ENCODE measurements around the gene ZNF691. TPM values are rescaled to one million over a fixed set of nuclear protein-coding genes. Genes with fewer than 3 reads are reported as not detected.
A peak's percentile ranks its signal among the peaks of the same experiment; 100 is the strongest.
"Not testable (repeated sequence)": the region's sequence is repeated elsewhere in the genome, so short reads cannot be mapped to it uniquely, and the experiment has no call there.

The ZNF691 gene
- total RNA-seq, 1 donor from 2014 or later: 12.0 TPM

DNA sequence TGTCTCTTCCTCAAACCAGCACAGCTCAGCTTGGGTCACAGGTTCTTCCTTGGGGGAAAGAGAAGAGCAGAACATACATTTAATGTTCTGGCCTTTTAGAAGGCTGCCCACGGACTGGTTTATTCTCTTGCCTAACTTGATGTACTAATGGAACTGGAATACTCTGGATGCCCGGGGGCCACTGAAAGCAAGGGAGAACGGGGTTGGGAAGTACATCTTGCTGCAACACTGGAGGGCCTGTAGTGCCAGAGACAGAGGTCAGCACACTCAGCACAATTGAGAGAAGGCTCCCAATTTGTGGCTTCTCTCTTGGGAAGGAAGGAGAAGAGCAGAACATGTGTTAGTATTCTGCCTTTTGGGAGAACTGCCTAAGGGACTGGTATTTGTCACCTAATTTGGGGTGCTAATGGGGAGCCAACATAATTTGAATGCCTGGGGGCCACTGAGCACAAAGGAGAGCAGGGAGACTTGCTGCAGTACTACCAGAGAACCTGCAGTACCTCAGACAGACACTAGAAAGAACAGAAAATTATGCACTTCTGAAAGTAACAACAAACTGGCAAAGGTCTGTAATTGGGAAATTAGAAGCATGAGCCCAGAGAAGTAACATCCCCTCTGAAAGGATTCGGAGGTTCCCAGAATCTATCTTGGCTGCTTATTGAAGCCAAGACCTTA is 14.1 kb downstream of the ZNF691 start:
- Mint-ChIP-seq H3K9me3 (ENCODE audit: unreplicated experiment) (no peaks in the 10 kb centered on the region), H3K36me3 (ENCODE audit: low read depth, unreplicated experiment) (peaks cover 4% of the 10 kb centered on the region)

DNA sequence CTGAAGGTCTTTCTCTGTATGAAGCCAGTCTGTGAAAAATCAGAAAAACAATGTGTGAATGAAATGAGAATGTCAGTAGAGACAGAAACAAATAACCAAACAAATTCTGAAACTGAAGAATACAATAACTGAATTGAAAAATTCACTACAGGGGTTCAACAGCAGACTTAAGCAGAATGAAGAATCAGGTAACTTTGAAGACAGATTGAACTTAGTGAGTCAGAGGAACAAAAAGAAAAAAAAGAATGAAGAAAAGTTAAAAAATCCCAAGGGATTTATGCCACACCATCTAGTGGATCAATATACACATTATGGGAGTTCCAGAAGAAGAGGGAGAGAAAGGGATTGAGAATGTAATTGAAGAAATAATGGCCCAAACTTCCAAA is 14.6 kb downstream of the ZNF691 start:
- TF ChIP-seq CTCF (IDR thresholded peaks at IDR 0.05; ENCODE audit: unreplicated experiment): no peak
- no peak overlapping the region for H3K4me3 Mint-ChIP-seq (ENCODE audit: unreplicated experiment)
- H3K9me3 Mint-ChIP-seq (ENCODE audit: unreplicated experiment): no peaks in the 10 kb centered on the region
- H3K36me3 Mint-ChIP-seq (ENCODE audit: low read depth, unreplicated experiment): peaks cover 4% of the 10 kb centered on the region
- no peak for DNase-seq (ENCODE audit: low spot score)
- H3K27ac Mint-ChIP-seq (ENCODE audit: unreplicated experiment): no peak overlapping the region
- peaks cover 8% of the 10 kb centered on the region for H3K4me1 Mint-ChIP-seq (ENCODE audit: unreplicated experiment)
- peaks cover 3% of the 10 kb centered on the region for H3K27me3 Mint-ChIP-seq (ENCODE audit: unreplicated experiment)

More for the DNA sequence above, 14.1 kb downstream of the ZNF691 start:
- TF ChIP-seq CTCF (IDR thresholded peaks at IDR 0.05; ENCODE audit: unreplicated experiment): peak; percentile 24
- Mint-ChIP-seq H3K4me1 (ENCODE audit: unreplicated experiment) (peaks cover 8% of the 10 kb centered on the region), H3K27ac (ENCODE audit: unreplicated experiment) (no peak overlapping the region), H3K27me3 (ENCODE audit: unreplicated experiment) (peaks cover 6% of the 10 kb centered on the region), H3K4me3 (ENCODE audit: unreplicated experiment) (no peak overlapping the region)
- DNase-seq (ENCODE audit: low spot score): no peak

- H3K36me3 Mint-ChIP-seq (ENCODE audit: low read depth, unreplicated experiment): no peaks in the 10 kb centered on the region
- TF ChIP-seq CTCF (IDR thresholded peaks at IDR 0.05; ENCODE audit: unreplicated experiment): no peak
- no peaks in the 10 kb centered on the region for H3K4me1 Mint-ChIP-seq (ENCODE audit: unreplicated experiment)
- H3K27ac Mint-ChIP-seq (ENCODE audit: unreplicated experiment): no peak overlapping the region
- H3K9me3 Mint-ChIP-seq (ENCODE audit: unreplicated experiment): no peaks in the 10 kb centered on the region
- peaks cover 1% of the 10 kb centered on the region for H3K27me3 Mint-ChIP-seq (ENCODE audit: unreplicated experiment)
- DNase-seq (ENCODE audit: low spot score): no peak
- no peak overlapping the region for H3K4me3 Mint-ChIP-seq (ENCODE audit: unreplicated experiment)
Measured at GRCh38 chr1:42866549-42866948, 20.1 kb downstream of the ZNF691 start.

- H3K27ac Mint-ChIP-seq (ENCODE audit: unreplicated experiment); H3K36me3 Mint-ChIP-seq (ENCODE audit: low read depth, unreplicated experiment); H3K27me3 Mint-ChIP-seq (ENCODE audit: unreplicated experiment); DNase-seq (ENCODE audit: low spot score); H3K9me3 Mint-ChIP-seq (ENCODE audit: unreplicated experiment); H3K4me1 Mint-ChIP-seq (ENCODE audit: unreplicated experiment); H3K4me3 Mint-ChIP-seq (ENCODE audit: unreplicated experiment): not testable (repeated sequence)
Measured at GRCh38 chr1:42868466-42868865, 22.1 kb downstream of the ZNF691 start.

GRCh38 chr1:42869254-42869653 is 22.8 kb downstream of the ZNF691 start:
- not testable (repeated sequence) for H3K36me3 Mint-ChIP-seq (ENCODE audit: low read depth, unreplicated experiment); H3K4me3 Mint-ChIP-seq (ENCODE audit: unreplicated experiment); H3K27me3 Mint-ChIP-seq (ENCODE audit: unreplicated experiment); H3K4me1 Mint-ChIP-seq (ENCODE audit: unreplicated experiment); H3K9me3 Mint-ChIP-seq (ENCODE audit: unreplicated experiment); H3K27ac Mint-ChIP-seq (ENCODE audit: unreplicated experiment); DNase-seq (ENCODE audit: low spot score)

DNA sequence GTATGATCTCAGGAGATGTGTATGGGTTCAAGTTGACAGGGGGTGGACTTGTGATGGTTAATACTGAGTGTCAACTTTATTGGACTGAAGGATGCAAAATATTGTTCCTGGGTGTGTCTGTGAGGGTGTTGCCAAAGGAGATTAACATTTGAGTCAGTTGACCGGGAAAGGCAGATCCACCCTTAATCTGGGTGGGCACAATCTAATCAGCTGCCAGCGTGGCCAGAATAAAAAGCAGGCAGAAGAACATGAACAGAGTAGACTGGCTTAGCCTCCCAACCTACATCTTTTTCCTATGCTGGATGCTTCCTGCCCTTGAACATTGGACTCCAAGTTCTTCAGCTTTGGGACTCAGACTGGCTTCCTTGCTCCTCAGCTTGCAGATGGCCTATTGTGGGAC is 23.3 kb downstream of the ZNF691 start:
- H3K9me3 Mint-ChIP-seq (ENCODE audit: unreplicated experiment); H3K36me3 Mint-ChIP-seq (ENCODE audit: low read depth, unreplicated experiment); H3K4me3 Mint-ChIP-seq (ENCODE audit: unreplicated experiment); H3K27ac Mint-ChIP-seq (ENCODE audit: unreplicated experiment); H3K27me3 Mint-ChIP-seq (ENCODE audit: unreplicated experiment); DNase-seq (ENCODE audit: low spot score); H3K4me1 Mint-ChIP-seq (ENCODE audit: unreplicated experiment): not testable (repeated sequence)

GRCh38 chr1:42873108-42873507 is 26.7 kb downstream of the ZNF691 start:
- not testable (repeated sequence) for H3K36me3 Mint-ChIP-seq (ENCODE audit: low read depth, unreplicated experiment); H3K27ac Mint-ChIP-seq (ENCODE audit: unreplicated experiment); DNase-seq (ENCODE audit: low spot score); H3K27me3 Mint-ChIP-seq (ENCODE audit: unreplicated experiment); H3K9me3 Mint-ChIP-seq (ENCODE audit: unreplicated experiment); H3K4me3 Mint-ChIP-seq (ENCODE audit: unreplicated experiment)
- H3K4me1 Mint-ChIP-seq (ENCODE audit: unreplicated experiment): peaks cover 16% of the 10 kb centered on the region
